HG03025 (cell line): ENCODE measurements around the gene SPC24.
"Not testable (repeated sequence)": the region's sequence is repeated elsewhere in the genome, so short reads cannot be mapped to it uniquely, and the experiment has no call there.

ENCODE experiments used
- ATAC-seq: cut with Tn5 transposase; IDR thresholded peaks from one replicate; pipeline ENCODE4 v1.9.1; 2021; ENCODE audit warnings: mild to moderate bottlenecking, moderate library complexity; ENCODE audit not compliant: unreplicated experiment, low FRiP score

The SPC24 gene

GRCh38 chr19:11192957-11193939, 37.7 kb upstream of the SPC24 start:
- no peak for ATAC-seq

GRCh38 chr19:11191934-11192333, 36.4 kb upstream of the SPC24 start:
- ATAC-seq, result no peak

GRCh38 chr19:11191273-11191755, 35.7 kb upstream of the SPC24 start:
- ATAC-seq, result no peak

GRCh38 chr19:11190501-11190900, 34.9 kb upstream of the SPC24 start:
- no peak for ATAC-seq

GRCh38 chr19:11187441-11187840, 31.9 kb upstream of the SPC24 start:
- no peak for ATAC-seq

GRCh38 chr19:11182994-11183393, 27.4 kb upstream of the SPC24 start:
- no peak for ATAC-seq

- no peak for ATAC-seq
Observed at GRCh38 chr19:11181488-11181887, 25.9 kb upstream of the SPC24 start.

GRCh38 chr19:11180975-11181374, 25.4 kb upstream of the SPC24 start:
- not testable (repeated sequence) for ATAC-seq

GRCh38 chr19:11180346-11180745, 24.8 kb upstream of the SPC24 start:
- no peak for ATAC-seq

GRCh38 chr19:11179716-11180297, 24.2 kb upstream of the SPC24 start:
- ATAC-seq, result no peak

- ATAC-seq, result not testable (repeated sequence)
Observed at GRCh38 chr19:11179145-11179465, 23.5 kb upstream of the SPC24 start.

- no peak for ATAC-seq
Observed at GRCh38 chr19:11177592-11177991, 22.0 kb upstream of the SPC24 start.

- ATAC-seq, result no peak
Observed at GRCh38 chr19:11176466-11177193, 21.0 kb upstream of the SPC24 start.

GRCh38 chr19:11175920-11176319, 20.3 kb upstream of the SPC24 start:
- ATAC-seq, result no peak

- ATAC-seq, result no peak
Observed at GRCh38 chr19:11174336-11174735, 18.8 kb upstream of the SPC24 start.

- no peak for ATAC-seq
Observed at GRCh38 chr19:11173516-11174155, 18.1 kb upstream of the SPC24 start.

- no peak for ATAC-seq
Observed at GRCh38 chr19:11172576-11172975, 17.0 kb upstream of the SPC24 start.

GRCh38 chr19:11171144-11171543, 15.6 kb upstream of the SPC24 start:
- ATAC-seq, result no peak

GRCh38 chr19:11169896-11170678, 14.5 kb upstream of the SPC24 start:
- no peak for ATAC-seq

- no peak for ATAC-seq
Observed at GRCh38 chr19:11168568-11168967, 13.0 kb upstream of the SPC24 start.
